Nephron (organoid): ENCODE measurements around the gene TUBAL3.
A peak's percentile ranks its signal among the peaks of the same experiment; 100 is the strongest.
"Not testable (repeated sequence)": the region's sequence is repeated elsewhere in the genome, so short reads cannot be mapped to it uniquely, and the experiment has no call there.

Source experiments
- H3K27ac Mint-ChIP-seq, 3 experiments: 2 replicates each; pipeline ENCODE4 v1.8.0; 2020; ENCODE audit warnings: mixed read lengths in 3 of 3, mild to moderate bottlenecking in 2 of 3, moderate library complexity in 1 of 3
- H3K27me3 Mint-ChIP-seq: 2 replicates; pipeline ENCODE4 v1.8.0; 2021; ENCODE audit warnings: low read depth, mild to moderate bottlenecking, moderate library complexity, mixed read lengths
- H3K36me3 Mint-ChIP-seq: 2 replicates; pipeline ENCODE4 v1.8.0; 2020; ENCODE audit warnings: low read depth, mixed read lengths
- H3K4me1 Mint-ChIP-seq: 2 replicates; pipeline ENCODE4 v1.8.0; 2020; ENCODE audit warnings: mixed read lengths
- H3K4me3 Mint-ChIP-seq, 3 experiments: 2 replicates each; pipeline ENCODE4 v1.8.0; 2020; ENCODE audit warnings: mild to moderate bottlenecking in 3 of 3, mixed read lengths in 3 of 3, moderate library complexity in 2 of 3
- H3K9me3 Mint-ChIP-seq: 2 replicates; pipeline ENCODE4 v1.8.0; 2020; ENCODE audit warnings: mixed read lengths
- CTCF ChIP-seq, 3 experiments: fragments of 200-600 bp; sonication (generic); IDR thresholded peaks; one replicate each; pipeline ENCODE4 v1.5.0; 2021; ENCODE audit warnings: antibody characterized with exemption in 3 of 3; ENCODE audit not compliant: unreplicated experiment in 3 of 3

The TUBAL3 gene

GRCh38 chr10:5385224-5385623, 19.4 kb downstream of the TUBAL3 start:
- Mint-ChIP-seq H3K27me3 (peaks cover 4% of the 10 kb centered on the region), H3K4me3 (no peak overlapping the region), H3K9me3 (peaks cover 19% of the 10 kb centered on the region), H3K27ac (no peak overlapping the region), H3K4me1 (no peaks in the 10 kb centered on the region), H3K36me3 (peaks cover 3% of the 10 kb centered on the region)
- TF ChIP-seq CTCF (IDR thresholded peaks at IDR 0.05; ENCODE audit: unreplicated experiment in 3 of 3) = no peak

- no peak for TF ChIP-seq CTCF (IDR thresholded peaks at IDR 0.05; ENCODE audit: unreplicated experiment in 3 of 3)
- no peaks in the 10 kb centered on the region for H3K27me3 Mint-ChIP-seq
- H3K4me1 Mint-ChIP-seq = no peaks in the 10 kb centered on the region
- no peak overlapping the region for H3K4me3 Mint-ChIP-seq
- H3K9me3 Mint-ChIP-seq = peaks cover 5% of the 10 kb centered on the region
- H3K27ac Mint-ChIP-seq = no peak overlapping the region
- H3K36me3 Mint-ChIP-seq = no peaks in the 10 kb centered on the region
Measured at GRCh38 chr10:5381187-5381586, 23.4 kb downstream of the TUBAL3 start.

DNA sequence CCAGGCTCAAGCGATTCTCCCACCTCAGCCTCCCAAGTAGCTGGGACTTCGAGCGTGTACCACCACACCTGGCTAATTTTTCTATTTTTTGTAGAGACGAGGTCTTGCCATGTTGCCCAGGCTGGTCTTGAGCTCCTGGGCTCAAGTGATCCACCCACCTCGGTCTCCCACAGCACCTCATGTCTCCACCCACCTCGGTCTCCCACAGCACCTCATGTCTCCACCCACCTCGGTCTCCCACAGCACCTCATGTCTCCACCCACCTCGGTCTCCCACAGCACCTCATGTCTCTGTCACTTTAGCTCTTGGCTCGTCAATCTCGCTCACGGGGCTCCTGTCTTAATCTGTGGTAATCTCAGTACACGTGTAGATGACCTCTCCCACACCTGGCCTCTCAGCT, 24.2 kb downstream of the TUBAL3 start:
- not testable (repeated sequence) for H3K36me3 Mint-ChIP-seq, H3K4me1 Mint-ChIP-seq, H3K4me3 Mint-ChIP-seq, H3K9me3 Mint-ChIP-seq, H3K27me3 Mint-ChIP-seq, H3K27ac Mint-ChIP-seq

- H3K4me3 Mint-ChIP-seq, H3K27ac Mint-ChIP-seq, H3K4me1 Mint-ChIP-seq, H3K27me3 Mint-ChIP-seq, H3K9me3 Mint-ChIP-seq, H3K36me3 Mint-ChIP-seq: not testable (repeated sequence)
Measured at GRCh38 chr10:5379202-5379601, 25.4 kb downstream of the TUBAL3 start.

GRCh38 chr10:5376450-5376849, 28.2 kb downstream of the TUBAL3 start:
- peaks cover 3% of the 10 kb centered on the region for H3K9me3 Mint-ChIP-seq
- TF ChIP-seq CTCF (IDR thresholded peaks at IDR 0.05; ENCODE audit: unreplicated experiment in 3 of 3) = no peak
- no peaks in the 10 kb centered on the region for H3K4me1 Mint-ChIP-seq
- H3K27me3 Mint-ChIP-seq = peaks cover 8% of the 10 kb centered on the region
- H3K27ac Mint-ChIP-seq = no peak overlapping the region
- no peaks in the 10 kb centered on the region for H3K36me3 Mint-ChIP-seq
- no peak overlapping the region for H3K4me3 Mint-ChIP-seq

GRCh38 chr10:5373891-5374611, 30.6 kb downstream of the TUBAL3 start:
- peak overlapping the region in 1 of 3 experiments; percentile 73 for H3K27ac Mint-ChIP-seq
- no peak for TF ChIP-seq CTCF (IDR thresholded peaks at IDR 0.05; ENCODE audit: unreplicated experiment in 3 of 3)
- no peaks in the 10 kb centered on the region for H3K4me1 Mint-ChIP-seq
- peaks cover 14% of the 10 kb centered on the region for H3K27me3 Mint-ChIP-seq
- H3K9me3 Mint-ChIP-seq = peaks cover 13% of the 10 kb centered on the region
- H3K36me3 Mint-ChIP-seq = peaks cover 10% of the 10 kb centered on the region
- H3K4me3 Mint-ChIP-seq = no peak overlapping the region

- no peaks in the 10 kb centered on the region for H3K4me1 Mint-ChIP-seq
- H3K4me3 Mint-ChIP-seq = no peak overlapping the region
- no peak for TF ChIP-seq CTCF (IDR thresholded peaks at IDR 0.05; ENCODE audit: unreplicated experiment in 3 of 3)
- H3K9me3 Mint-ChIP-seq = peaks cover 13% of the 10 kb centered on the region
- H3K36me3 Mint-ChIP-seq = peaks cover 10% of the 10 kb centered on the region
- peak overlapping the region in 1 of 3 experiments; percentile 73 for H3K27ac Mint-ChIP-seq
- H3K27me3 Mint-ChIP-seq = peaks cover 14% of the 10 kb centered on the region
Measured at GRCh38 chr10:5373307-5373706, 31.3 kb downstream of the TUBAL3 start.
